SK-N-SH (cell line): ENCODE measurements around the gene PXMP2. TPM values are rescaled to one million over a fixed set of nuclear protein-coding genes. Genes with fewer than 3 reads are reported as not detected.

ENCODE experiments used
- CTCF ChIA-PET: fragments of 300-600, 350-600 bp; formaldehyde crosslinking; extraction: SDS; loops from one replicate; lab custom pipeline; 2021; lab: Yijun Ruan, JAX
- POLR2A ChIA-PET: fragments of 350-600 bp; sonication (Branson Sonifier 250); formaldehyde crosslinking; extraction: SDS; loops from one replicate; lab custom pipeline; 2020; ENCODE audit warnings: antibody characterized with exemption, inconsistent platforms; lab: Yijun Ruan, JAX
- DNase-seq: peaks from one replicate; pipeline ENCODE4 v3.0.0; 2012
- H2AFZ ChIP-seq: fragments of 200-600 bp; sonication (generic); 2 replicates; pipeline ENCODE4 v1.8.1; 2016; ENCODE audit warnings: antibody characterized with exemption, mild to moderate bottlenecking, low read depth
- H3F3A ChIP-seq: fragments of 200-600 bp; sonication (generic); replicated peaks from 2 replicates; pipeline ENCODE3; 2016; ENCODE audit warnings: antibody characterized with exemption, mild to moderate bottlenecking; ENCODE audit not compliant: insufficient read depth
- H3K27ac ChIP-seq, 2 experiments: fragments of 200-500 bp in 1 of 2; fragments of 200-600 bp in 1 of 2; sonication (Bioruptor generic) in 1 of 2; sonication (generic), shearing (Covaris generic) in 1 of 2; 2 replicates each; pipeline versions ENCODE4 v1.5.1 to v1.6.1; 2014 to 2016; ENCODE audit warnings: low read depth in 2 of 2, inconsistent platforms in 1 of 2, low read length in 1 of 2, mild to moderate bottlenecking in 1 of 2, mixed read lengths in 1 of 2
- H3K27me3 ChIP-seq: fragments of 200-600 bp; sonication (generic), shearing (Covaris generic); 2 replicates; pipeline ENCODE4 v1.6.1; 2016; ENCODE audit warnings: mixed run types; ENCODE audit not compliant: insufficient read depth
- H3K36me3 ChIP-seq, 2 experiments: fragments of 200-500 bp in 1 of 2; fragments of 200-600 bp in 1 of 2; sonication (Bioruptor generic) in 1 of 2; sonication (generic) in 1 of 2; replicated peaks in 1 of 2; 2 replicates each; pipeline versions ENCODE3 to v1.5.1; 2014 to 2016; ENCODE audit warnings: low read length in 1 of 2, mild to moderate bottlenecking in 1 of 2; ENCODE audit not compliant: insufficient read depth in 2 of 2, control insufficient read depth in 1 of 2
- H3K4me1 ChIP-seq, 2 experiments: fragments of 200-500 bp in 1 of 2; fragments of 200-600 bp in 1 of 2; sonication (Bioruptor generic) in 1 of 2; sonication (generic), shearing (Covaris generic) in 1 of 2; 2 replicates each; pipeline versions ENCODE4 v1.5.1 to v1.6.1; 2014 to 2016; ENCODE audit warnings: low read depth in 1 of 2, low read length in 1 of 2, mixed run types in 1 of 2; ENCODE audit not compliant: insufficient read depth in 2 of 2, control insufficient read depth in 1 of 2
- H3K4me2 ChIP-seq: fragments of 200-600 bp; sonication (generic), shearing (Covaris generic); 2 replicates; pipeline ENCODE4 v1.6.1; 2017; ENCODE audit warnings: mixed run types
- H3K4me3 ChIP-seq, 2 experiments: fragments of 200-500 bp in 1 of 2; fragments of 200-600 bp in 1 of 2; sonication (Bioruptor generic) in 1 of 2; sonication (generic), shearing (Covaris generic) in 1 of 2; 2 replicates each; pipeline versions ENCODE4 v1.5.1 to v1.8.1; 2014 to 2016; ENCODE audit warnings: low read depth in 2 of 2, inconsistent platforms in 1 of 2, low read length in 1 of 2, mild to moderate bottlenecking in 1 of 2, mixed read lengths in 1 of 2, moderate library complexity in 1 of 2
- H3K79me2 ChIP-seq: fragments of 200-600 bp; sonication (generic); 2 replicates; pipeline ENCODE4 v1.8.1; 2017; ENCODE audit warnings: mild to moderate bottlenecking; ENCODE audit not compliant: insufficient read depth
- H3K9ac ChIP-seq: fragments of 200-600 bp; sonication (generic); 2 replicates; pipeline ENCODE4 v1.6.1; 2017; ENCODE audit warnings: mixed run types
- H3K9me2 ChIP-seq: fragments of 200-600 bp; sonication (generic); 2 replicates; pipeline ENCODE4 v1.6.1; 2017; ENCODE audit warnings: mixed run types
- H3K9me3 ChIP-seq: fragments of 200-600 bp; sonication (generic); 2 replicates; pipeline ENCODE4 v1.6.1; 2017; ENCODE audit warnings: mixed run types, mild to moderate bottlenecking, moderate library complexity
- H4K20me1 ChIP-seq: fragments of 200-600 bp; sonication (generic); 2 replicates; pipeline ENCODE4 v1.6.1; 2017; ENCODE audit warnings: mild to moderate bottlenecking, mixed run types; ENCODE audit not compliant: insufficient read depth
- CHD2 ChIP-seq: fragments of 150-350 bp; IDR thresholded peaks from 2 replicates; pipeline ENCODE4 v1.6.1; 2018; ENCODE audit warnings: low read length; ENCODE audit not compliant: partially characterized antibody
- ELF1 ChIP-seq: IDR thresholded peaks from 2 replicates; pipeline ENCODE4 v1.4.0; 2012
- EP300 ChIP-seq, 2 experiments: IDR thresholded peaks; 2 replicates each; pipeline versions ENCODE4 v1.4.0 to v1.6.1; 2012; ENCODE audit warnings: borderline replicate concordance in 1 of 2, low read depth in 1 of 2, low read length in 1 of 2
- FOSL2 ChIP-seq: IDR thresholded peaks from 2 replicates; pipeline ENCODE4 v1.4.0; 2012; ENCODE audit warnings: low read depth, mild to moderate bottlenecking, moderate library complexity, borderline replicate concordance
- FOXJ3 ChIP-seq: sonication (generic); formaldehyde crosslinking; IDR thresholded peaks from 2 replicates; pipeline ENCODE4 v1.5.1; 2020; ENCODE audit warnings: mild to moderate bottlenecking, missing genetic modification reagents
- GABPA ChIP-seq: IDR thresholded peaks from 2 replicates; pipeline ENCODE4 v1.4.0; 2012; ENCODE audit warnings: low read depth, mild to moderate bottlenecking
- GATA2 ChIP-seq: sonication (generic); formaldehyde crosslinking; IDR thresholded peaks from 2 replicates; pipeline ENCODE4 v1.5.0; 2020; ENCODE audit warnings: mild to moderate bottlenecking, missing genetic modification reagents
- IRF3 ChIP-seq: fragments of 150-350 bp; IDR thresholded peaks from 2 replicates; pipeline ENCODE4 v1.6.1; 2016; ENCODE audit warnings: mild to moderate bottlenecking, low read depth, low read length
- MXI1 ChIP-seq: IDR thresholded peaks from 2 replicates; pipeline ENCODE4 v1.6.1; 2012; ENCODE audit warnings: mild to moderate bottlenecking, low read depth, low read length, improper control_type of control experiment
- POLR2AphosphoS5 ChIP-seq: IDR thresholded peaks from 2 replicates; pipeline ENCODE4 v1.6.1; 2012; ENCODE audit warnings: low read depth, low read length
- RAD21 ChIP-seq: IDR thresholded peaks from 2 replicates; pipeline ENCODE4 v1.6.1; 2012; ENCODE audit warnings: mild to moderate bottlenecking, low read length
- RCOR1 ChIP-seq: fragments of 150-350 bp; IDR thresholded peaks from 2 replicates; pipeline ENCODE4 v1.6.1; 2017; ENCODE audit warnings: antibody characterized with exemption, low read length
- RFX5 ChIP-seq: IDR thresholded peaks from 2 replicates; pipeline ENCODE4 v1.6.1; 2012; ENCODE audit warnings: mild to moderate bottlenecking, improper control_type of control experiment, low read length
- RXRA ChIP-seq: IDR thresholded peaks from 2 replicates; pipeline ENCODE4 v1.4.0; 2012; ENCODE audit warnings: low read depth, mild to moderate bottlenecking, borderline replicate concordance
- SIN3A ChIP-seq: IDR thresholded peaks from 2 replicates; pipeline ENCODE4 v1.6.1; 2012; ENCODE audit warnings: low read depth, mild to moderate bottlenecking, low read length, moderate library complexity, borderline replicate concordance
- SMC3 ChIP-seq: IDR thresholded peaks from 2 replicates; pipeline ENCODE4 v1.6.1; 2012; ENCODE audit warnings: low read depth, low read length, improper control_type of control experiment
- TCF12 ChIP-seq: IDR thresholded peaks from 2 replicates; pipeline ENCODE4 v1.4.0; 2012
- YY1 ChIP-seq: IDR thresholded peaks from 2 replicates; pipeline ENCODE4 v1.4.0; 2012; ENCODE audit warnings: low read depth, mild to moderate bottlenecking
- ZBTB33 ChIP-seq: IDR thresholded peaks from 2 replicates; pipeline ENCODE4 v1.4.0; 2012; ENCODE audit warnings: low read depth, borderline replicate concordance
- WGBS: methylation state at CpG from one replicate; pipeline ENCODE4 v1.1.6; 2017; ENCODE audit warnings: low lambda C conversion rate; 5-methylcytosine and 5-hydroxymethylcytosine counted together
- polyA plus RNA-seq, 3 experiments: library from polyadenylated mRNA; depleted of rRNA; stranded (reverse); fragments of >200 nt; gene quantifications; 2 replicates each; pipeline ENCODE4 v1.2.3, GENCODE V29; 2012
- TF ChIP-seq, protein P1 (sequence below): fragments of 150-350 bp; IDR thresholded peaks from 2 replicates; pipeline ENCODE4 v1.6.1; 2017; ENCODE audit warnings: antibody characterized with exemption, low read length, low read depth, borderline replicate concordance
- TF ChIP-seq, protein P2 (sequence below): IDR thresholded peaks from 2 replicates; pipeline ENCODE4 v1.6.1; 2012; ENCODE audit warnings: mild to moderate bottlenecking, low read depth, low read length, moderate library complexity
- TF ChIP-seq, protein P3 (sequence below): IDR thresholded peaks from 2 replicates; pipeline ENCODE4 v1.4.0; 2012; ENCODE audit warnings: low read depth
- TF ChIP-seq, protein P4 (sequence below): fragments of 200-600 bp; sonication (generic); IDR thresholded peaks from 2 replicates; pipeline ENCODE4 v1.6.1; 2017; ENCODE audit warnings: antibody characterized with exemption, mild to moderate bottlenecking, moderate library complexity

PXMP2 gene
- polyA plus RNA-seq, 1 of the 3 experiments (the other 2 are of a cell fraction): 35.8 TPM

DNA sequence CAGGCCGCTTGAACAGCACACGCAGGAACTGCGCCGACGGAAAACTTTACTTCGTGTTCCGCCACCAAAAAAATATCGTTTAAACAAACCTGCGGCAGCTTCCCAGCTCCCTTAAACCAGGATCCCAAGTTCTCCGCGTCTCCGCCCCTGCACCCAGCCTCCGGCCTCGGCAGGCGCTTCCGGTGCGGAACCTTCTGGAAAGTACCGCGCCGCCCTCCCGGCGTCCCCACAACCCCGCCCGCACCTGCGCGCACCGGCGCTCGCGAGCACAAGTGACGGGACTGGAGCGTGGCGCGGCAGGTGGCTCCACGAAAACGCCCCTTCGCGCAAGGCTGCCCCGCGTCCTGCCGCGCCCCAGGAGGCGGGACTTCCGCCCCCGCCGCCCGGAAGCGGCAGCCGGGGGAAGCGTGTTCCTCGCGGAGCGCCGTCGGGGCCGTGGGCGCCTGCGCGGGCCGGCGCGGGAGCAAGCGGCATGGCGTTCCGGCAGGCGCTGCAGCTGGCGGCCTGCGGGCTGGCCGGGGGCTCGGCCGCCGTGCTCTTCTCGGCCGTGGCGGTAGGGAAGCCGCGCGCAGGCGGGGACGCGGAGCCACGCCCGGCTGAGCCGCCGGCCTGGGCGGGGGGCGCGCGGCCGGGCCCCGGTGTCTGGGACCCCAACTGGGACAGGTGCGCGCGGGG, 23.2 kb downstream of the PXMP2 start, which contains the start of gene PGAM5:
Gene PGAM5, plus strand, starts transcription at position 438 of the 675 bp plus-strand sequence. Its CDS starts 35 bp downstream, at position 473.
- Histone ChIP-seq H3K4me1 (no peaks in the 10 kb centered on the region; a peak in 1 of 4 replicates), H3K27me3 (no peaks in the 10 kb centered on the region), H4K20me1 (peaks cover 24% of the 10 kb centered on the region), H3K4me2 (peak within 1 kb of the TSS; percentile 96), H3K9me3 (no peaks in the 10 kb centered on the region), H2AFZ (peak within 1 kb of the TSS; percentile 90), H3K4me3 (peak within 1 kb of the TSS; percentile 71 to 98), H3K9me2 (no peaks in the 10 kb centered on the region), H3F3A (peaks cover 16% of the 10 kb centered on the region), H3K27ac (peak within 1 kb of the TSS; percentile 62 to 84; a peak in 3 of 4 replicates), H3K9ac (peak within 1 kb of the TSS; percentile 81), H3K36me3 (peaks cover 0 to 7% of the 10 kb centered on the region in 2 experiments), H3K79me2 (peaks cover 63% of the 10 kb centered on the region)
- ChIA-PET CTCF (interaction anchor here (0.9 to 1.1 kb wide), 2 partner anchors 21 to 57 kb away, joined by 4 read pairs; no protein-coding TSS in a partner anchor), POLR2A (interaction anchor here (1.4 to 1.8 kb wide), 2 partner anchors 11 to 20 kb away, joined by 3 to 5 read pairs; no protein-coding TSS in a partner anchor)
- 2% methylated on average over 19 of the region's 94 CpGs for WGBS
- DNase-seq: peak; percentile 98
- TF ChIP-seq SIN3A: peak; percentile 57; the same call in 1 of the 2 replicates
- TF ChIP-seq POLR2AphosphoS5: peak; percentile 63
- TF ChIP-seq TCF12: no peak
- TF ChIP-seq, protein P1, sequence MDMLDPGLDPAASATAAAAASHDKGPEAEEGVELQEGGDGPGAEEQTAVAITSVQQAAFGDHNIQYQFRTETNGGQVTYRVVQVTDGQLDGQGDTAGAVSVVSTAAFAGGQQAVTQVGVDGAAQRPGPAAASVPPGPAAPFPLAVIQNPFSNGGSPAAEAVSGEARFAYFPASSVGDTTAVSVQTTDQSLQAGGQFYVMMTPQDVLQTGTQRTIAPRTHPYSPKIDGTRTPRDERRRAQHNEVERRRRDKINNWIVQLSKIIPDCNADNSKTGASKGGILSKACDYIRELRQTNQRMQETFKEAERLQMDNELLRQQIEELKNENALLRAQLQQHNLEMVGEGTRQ: no peak
- TF ChIP-seq EP300 (IDR thresholded peaks at IDR 0.05; ENCODE audit: borderline replicate concordance in 1 of 2, low read depth in 1 of 2, low read length in 1 of 2): peak in 1 of 2 experiments; percentile 34; a peak in 1 of 4 replicates
- no peak for TF ChIP-seq GATA2 (CRISPR knock-in tag)
- TF ChIP-seq RAD21: no peak
- TF ChIP-seq, protein P2, sequence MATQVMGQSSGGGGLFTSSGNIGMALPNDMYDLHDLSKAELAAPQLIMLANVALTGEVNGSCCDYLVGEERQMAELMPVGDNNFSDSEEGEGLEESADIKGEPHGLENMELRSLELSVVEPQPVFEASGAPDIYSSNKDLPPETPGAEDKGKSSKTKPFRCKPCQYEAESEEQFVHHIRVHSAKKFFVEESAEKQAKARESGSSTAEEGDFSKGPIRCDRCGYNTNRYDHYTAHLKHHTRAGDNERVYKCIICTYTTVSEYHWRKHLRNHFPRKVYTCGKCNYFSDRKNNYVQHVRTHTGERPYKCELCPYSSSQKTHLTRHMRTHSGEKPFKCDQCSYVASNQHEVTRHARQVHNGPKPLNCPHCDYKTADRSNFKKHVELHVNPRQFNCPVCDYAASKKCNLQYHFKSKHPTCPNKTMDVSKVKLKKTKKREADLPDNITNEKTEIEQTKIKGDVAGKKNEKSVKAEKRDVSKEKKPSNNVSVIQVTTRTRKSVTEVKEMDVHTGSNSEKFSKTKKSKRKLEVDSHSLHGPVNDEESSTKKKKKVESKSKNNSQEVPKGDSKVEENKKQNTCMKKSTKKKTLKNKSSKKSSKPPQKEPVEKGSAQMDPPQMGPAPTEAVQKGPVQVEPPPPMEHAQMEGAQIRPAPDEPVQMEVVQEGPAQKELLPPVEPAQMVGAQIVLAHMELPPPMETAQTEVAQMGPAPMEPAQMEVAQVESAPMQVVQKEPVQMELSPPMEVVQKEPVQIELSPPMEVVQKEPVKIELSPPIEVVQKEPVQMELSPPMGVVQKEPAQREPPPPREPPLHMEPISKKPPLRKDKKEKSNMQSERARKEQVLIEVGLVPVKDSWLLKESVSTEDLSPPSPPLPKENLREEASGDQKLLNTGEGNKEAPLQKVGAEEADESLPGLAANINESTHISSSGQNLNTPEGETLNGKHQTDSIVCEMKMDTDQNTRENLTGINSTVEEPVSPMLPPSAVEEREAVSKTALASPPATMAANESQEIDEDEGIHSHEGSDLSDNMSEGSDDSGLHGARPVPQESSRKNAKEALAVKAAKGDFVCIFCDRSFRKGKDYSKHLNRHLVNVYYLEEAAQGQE: 0 out of 2 replicates have a peak, but pooled peaks have one; percentile 4
- peak; percentile 83 for TF ChIP-seq CHD2
- peak; percentile 69 for TF ChIP-seq ELF1
- peak; percentile 86 for TF ChIP-seq MXI1
- TF ChIP-seq, protein P3, sequence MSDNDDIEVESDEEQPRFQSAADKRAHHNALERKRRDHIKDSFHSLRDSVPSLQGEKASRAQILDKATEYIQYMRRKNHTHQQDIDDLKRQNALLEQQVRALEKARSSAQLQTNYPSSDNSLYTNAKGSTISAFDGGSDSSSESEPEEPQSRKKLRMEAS: peak; percentile 81
- no peak for TF ChIP-seq FOXJ3 (CRISPR knock-in tag)
- TF ChIP-seq RXRA: no peak
- TF ChIP-seq YY1: no peak; the same call in 1 of the 2 replicates
- TF ChIP-seq, protein P4, sequence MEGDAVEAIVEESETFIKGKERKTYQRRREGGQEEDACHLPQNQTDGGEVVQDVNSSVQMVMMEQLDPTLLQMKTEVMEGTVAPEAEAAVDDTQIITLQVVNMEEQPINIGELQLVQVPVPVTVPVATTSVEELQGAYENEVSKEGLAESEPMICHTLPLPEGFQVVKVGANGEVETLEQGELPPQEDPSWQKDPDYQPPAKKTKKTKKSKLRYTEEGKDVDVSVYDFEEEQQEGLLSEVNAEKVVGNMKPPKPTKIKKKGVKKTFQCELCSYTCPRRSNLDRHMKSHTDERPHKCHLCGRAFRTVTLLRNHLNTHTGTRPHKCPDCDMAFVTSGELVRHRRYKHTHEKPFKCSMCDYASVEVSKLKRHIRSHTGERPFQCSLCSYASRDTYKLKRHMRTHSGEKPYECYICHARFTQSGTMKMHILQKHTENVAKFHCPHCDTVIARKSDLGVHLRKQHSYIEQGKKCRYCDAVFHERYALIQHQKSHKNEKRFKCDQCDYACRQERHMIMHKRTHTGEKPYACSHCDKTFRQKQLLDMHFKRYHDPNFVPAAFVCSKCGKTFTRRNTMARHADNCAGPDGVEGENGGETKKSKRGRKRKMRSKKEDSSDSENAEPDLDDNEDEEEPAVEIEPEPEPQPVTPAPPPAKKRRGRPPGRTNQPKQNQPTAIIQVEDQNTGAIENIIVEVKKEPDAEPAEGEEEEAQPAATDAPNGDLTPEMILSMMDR: no peak
- 0 out of 2 replicates have a peak, but pooled peaks have one; percentile 7 for TF ChIP-seq RCOR1
- TF ChIP-seq IRF3: no peak
- no peak for TF ChIP-seq RFX5
- TF ChIP-seq ZBTB33: peak; percentile 78; the same call in 1 of the 2 replicates
- TF ChIP-seq SMC3: no peak
- peak; percentile 89 for TF ChIP-seq GABPA
- no peak for TF ChIP-seq FOSL2
